GM12875 (cell line): ENCODE data around the gene INVS.
"Not testable (repeated sequence)": the region's sequence is repeated elsewhere in the genome, so short reads cannot be mapped to it uniquely, and the experiment has no call there.

Experiments used
- H3K4me3 ChIP-seq: one replicate; pipeline ENCODE4 v1.5.1; 2011; ENCODE audit warnings: low read depth, low read length, control low read depth
- CTCF ChIP-seq: IDR thresholded peaks from 2 replicates; pipeline ENCODE4 v1.5.1; 2011; ENCODE audit warnings: low read depth, mild to moderate bottlenecking, control low read depth, inconsistent platforms, low read length, moderate library complexity, borderline replicate concordance; ENCODE audit not compliant: insufficient read depth

INVS gene

GRCh38 chr9:100084734-100085133 lies 14.3 kb upstream of the INVS start:
- H3K4me3 ChIP-seq = no peak overlapping the region
- TF ChIP-seq CTCF = no peak

GRCh38 chr9:100086097-100086635 lies 12.9 kb upstream of the INVS start:
- no peak for TF ChIP-seq CTCF
- H3K4me3 ChIP-seq = no peak overlapping the region

GRCh38 chr9:100087218-100087617 lies 11.8 kb upstream of the INVS start:
- H3K4me3 ChIP-seq = no peak overlapping the region
- TF ChIP-seq CTCF = no peak

GRCh38 chr9:100088202-100088601 lies 10.8 kb upstream of the INVS start:
- no peak for TF ChIP-seq CTCF
- H3K4me3 ChIP-seq = no peak overlapping the region

- no peak overlapping the region for H3K4me3 ChIP-seq
- no peak for TF ChIP-seq CTCF
These were observed 8.2 kb upstream of the INVS start for GRCh38 chr9:100090880-100091279.

GRCh38 chr9:100091650-100092049 lies 7.4 kb upstream of the INVS start:
- TF ChIP-seq CTCF = no peak

GRCh38 chr9:100092066-100092465 lies 7.0 kb upstream of the INVS start:
- no peak overlapping the region for H3K4me3 ChIP-seq
- TF ChIP-seq CTCF = no peak

More at GRCh38 chr9:100091650-100092049, 7.4 kb upstream of the INVS start:
- no peak overlapping the region for H3K4me3 ChIP-seq

- not testable (repeated sequence) for H3K4me3 ChIP-seq
These were observed 4.6 kb upstream of the INVS start for GRCh38 chr9:100094411-100094810.
